ENCODE data around the gene COPE. TPM values are rescaled to one million over a fixed set of nuclear protein-coding genes. Genes with fewer than 3 reads are reported as not detected.
A peak's percentile ranks its signal among the peaks of the same experiment; 100 is the strongest.
"Not testable (repeated sequence)": the region's sequence is repeated elsewhere in the genome, so short reads cannot be mapped to it uniquely, and the experiment has no call there.

The COPE gene
- 221 and 229 TPM in 2 replicates for total RNA-seq

DNA sequence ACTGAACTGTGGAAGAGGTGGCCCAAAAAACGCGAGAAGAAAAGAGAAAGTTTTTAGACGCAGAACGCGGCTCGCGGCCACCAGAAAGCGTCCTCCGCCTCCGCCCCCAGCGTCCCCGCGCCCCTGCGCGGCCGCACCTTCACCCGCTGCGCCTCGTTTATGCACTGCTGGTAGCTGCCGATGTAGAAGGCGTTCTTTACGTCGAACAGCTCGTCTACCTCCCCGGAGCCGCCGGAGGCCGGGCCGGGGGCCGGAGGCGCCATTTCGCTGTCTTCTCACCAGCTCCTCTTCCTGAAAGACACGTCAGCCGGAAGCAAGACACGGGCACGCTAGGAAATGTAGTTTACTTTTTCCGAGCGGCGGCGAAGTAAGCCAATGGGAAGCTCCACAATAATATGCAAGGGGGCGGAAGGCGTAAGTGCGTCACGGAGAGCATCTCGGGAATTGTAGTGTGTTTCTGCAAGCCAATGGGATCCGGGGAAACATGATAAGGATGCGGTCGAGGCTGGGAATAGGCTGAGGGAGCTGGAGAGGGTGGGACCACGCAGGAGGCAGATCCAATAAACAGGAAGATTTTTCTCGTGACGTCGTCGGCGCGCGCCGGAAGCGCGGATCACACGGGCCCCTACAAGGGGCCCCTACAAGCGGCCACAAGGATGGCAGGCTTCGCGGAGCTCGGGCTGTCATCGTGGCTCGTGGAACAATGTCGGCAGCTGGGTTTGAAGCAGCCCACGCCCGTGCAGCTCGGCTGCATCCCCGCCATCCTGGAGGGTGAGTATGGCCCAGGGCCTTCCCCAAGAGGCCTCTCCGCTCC, at the start of gene COPE, which contains the start of gene DDX49:
Gene COPE, minus strand, starts transcription at position 302 of the 814 bp plus-strand sequence. Its CDS starts 39 bp downstream, at position 263.
Gene DDX49, plus strand, starts transcription at position 630 of the 814 bp plus-strand sequence. Its CDS starts 27 bp downstream, at position 657.
- peak; percentile 97 for DNase-seq (ENCODE audit: low spot score)
- peak within 1 kb of the TSS; percentile 84 for H3K27ac Mint-ChIP-seq
- intact Hi-C loops (cut with micrococcal nuclease) = loop anchor here (1.0 to 5.0 kb wide), 15 partner anchors 13 to 987 kb away; partner anchors contain the start of genes ARMC6, BORCS8, CCDC124 and ELL
- H3K9me3 Mint-ChIP-seq = no peaks in the 10 kb centered on the region
- H3K36me3 Mint-ChIP-seq (ENCODE audit: low read depth) = peaks cover 28% of the 10 kb centered on the region
- H3K4me3 Mint-ChIP-seq = peak within 1 kb of the TSS; percentile 94
- H3K4me1 Mint-ChIP-seq (ENCODE audit: low read depth) = peaks cover 21% of the 10 kb centered on the region
- H3K27me3 Mint-ChIP-seq (ENCODE audit: insufficient read depth) = no peaks in the 10 kb centered on the region

DNA sequence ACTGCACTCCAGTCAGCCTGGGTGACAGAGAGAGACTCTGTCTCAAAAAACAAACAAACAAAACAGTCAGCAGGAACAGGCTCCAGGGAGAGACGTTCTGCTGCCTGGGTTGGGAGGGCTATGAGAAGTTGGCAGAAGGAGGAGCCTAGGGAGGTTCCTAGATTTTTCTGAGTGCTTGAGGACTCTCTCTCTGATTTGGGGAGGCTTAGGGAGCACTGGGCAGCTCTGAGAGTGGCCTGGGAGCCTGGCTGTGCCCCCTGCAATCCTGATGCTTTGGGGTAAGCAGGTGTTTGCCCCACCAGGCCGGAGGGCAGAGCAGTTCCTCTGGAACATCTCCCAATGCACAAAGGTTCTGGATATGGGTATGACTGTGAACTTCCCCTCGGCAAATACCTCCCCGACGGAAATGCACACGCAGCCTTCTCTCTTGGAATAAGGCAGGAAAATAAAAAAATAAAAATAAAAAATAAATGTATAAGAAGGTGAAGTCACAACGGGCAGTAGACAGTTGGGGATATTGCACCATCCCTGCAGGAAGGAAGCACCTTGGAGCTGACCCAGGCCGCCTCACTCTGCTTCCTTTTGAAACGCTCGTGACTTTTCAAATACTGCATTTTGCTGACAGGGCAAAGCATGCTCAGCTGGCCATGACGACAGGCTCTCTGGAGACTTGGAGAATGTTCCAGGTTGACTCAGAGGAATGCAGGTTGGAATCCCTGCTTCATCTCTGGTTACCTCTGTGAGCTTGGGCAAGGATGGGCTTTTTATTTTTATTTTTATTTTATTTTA, 48.4 kb upstream of the COPE start:
- no peaks in the 10 kb centered on the region for H3K4me1 Mint-ChIP-seq (ENCODE audit: low read depth)
- no peaks in the 10 kb centered on the region for H3K9me3 Mint-ChIP-seq
- intact Hi-C loops (cut with micrococcal nuclease) = no loop called here
- no peaks in the 10 kb centered on the region for H3K36me3 Mint-ChIP-seq (ENCODE audit: low read depth)
- DNase-seq (ENCODE audit: low spot score) = no peak
- H3K27me3 Mint-ChIP-seq (ENCODE audit: insufficient read depth) = peaks cover 6% of the 10 kb centered on the region
- peak overlapping the region; percentile 48 for H3K27ac Mint-ChIP-seq
- H3K4me3 Mint-ChIP-seq = no peak overlapping the region

DNA sequence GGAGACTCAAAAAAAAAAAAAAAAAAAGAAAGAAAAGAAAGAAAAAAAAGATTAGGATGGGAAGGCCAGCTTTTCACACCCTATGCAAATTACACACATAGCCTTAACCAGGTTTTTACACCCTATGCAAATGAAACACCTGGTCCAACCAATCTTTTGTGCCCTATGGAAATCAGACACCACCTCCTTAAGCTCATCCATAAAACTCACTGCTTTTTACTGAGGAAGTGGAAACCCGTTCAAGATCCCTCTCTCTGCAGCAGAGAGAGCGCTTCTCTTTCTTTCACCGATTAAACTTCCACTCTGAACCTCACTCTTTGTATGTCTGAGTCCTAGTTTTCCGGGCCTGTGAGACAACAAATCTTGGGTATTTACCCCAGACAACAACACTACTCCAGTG, 47.1 kb upstream of the COPE start:
- Mint-ChIP-seq H3K36me3 (ENCODE audit: low read depth) (no peaks in the 10 kb centered on the region), H3K9me3 (no peaks in the 10 kb centered on the region), H3K4me3 (no peak overlapping the region), H3K27ac (no peak overlapping the region), H3K27me3 (ENCODE audit: insufficient read depth) (peaks cover 15% of the 10 kb centered on the region), H3K4me1 (ENCODE audit: low read depth) (peaks cover 11% of the 10 kb centered on the region)
- no peak for DNase-seq (ENCODE audit: low spot score)
- intact Hi-C loops (cut with micrococcal nuclease) = no loop called here

DNA sequence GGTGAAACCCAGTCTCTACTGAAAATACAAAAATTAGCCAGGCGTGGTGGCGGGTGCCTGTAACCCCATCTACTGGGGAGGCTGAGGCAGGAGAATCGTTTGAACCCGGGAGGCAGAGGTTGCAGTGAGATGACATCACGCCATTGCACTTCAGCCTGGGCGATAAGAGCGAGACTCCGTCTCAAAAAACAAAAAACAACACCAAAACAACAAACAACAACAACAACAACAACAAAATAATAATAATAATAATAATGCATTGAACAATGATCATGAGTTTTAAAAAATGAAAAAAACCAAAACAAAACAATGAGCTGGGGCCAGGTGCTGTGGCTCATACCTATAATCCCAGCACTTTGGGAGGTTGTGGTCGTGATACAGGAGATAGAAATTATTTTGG, 44.9 kb upstream of the COPE start:
- Mint-ChIP-seq H3K4me1 (ENCODE audit: low read depth) (peaks cover 13% of the 10 kb centered on the region), H3K4me3 (no peak overlapping the region), H3K27me3 (ENCODE audit: insufficient read depth) (peaks cover 18% of the 10 kb centered on the region), H3K36me3 (ENCODE audit: low read depth) (no peaks in the 10 kb centered on the region), H3K27ac (no peak overlapping the region), H3K9me3 (no peaks in the 10 kb centered on the region)
- DNase-seq (ENCODE audit: low spot score) = no peak
- intact Hi-C loops (cut with micrococcal nuclease) = no loop called here

GRCh38 chr19:18961767-18962620, 42.8 kb upstream of the COPE start:
- Mint-ChIP-seq H3K9me3 (no peaks in the 10 kb centered on the region), H3K4me1 (ENCODE audit: low read depth) (peaks cover 13% of the 10 kb centered on the region), H3K27me3 (ENCODE audit: insufficient read depth) (peaks cover 18% of the 10 kb centered on the region), H3K27ac (no peak overlapping the region), H3K36me3 (ENCODE audit: low read depth) (no peaks in the 10 kb centered on the region), H3K4me3 (no peak overlapping the region)
- DNase-seq (ENCODE audit: low spot score) = no peak
- intact Hi-C loops (cut with micrococcal nuclease) = no loop called here

GRCh38 chr19:18960370-18960769, 41.2 kb upstream of the COPE start:
- no peaks in the 10 kb centered on the region for H3K36me3 Mint-ChIP-seq (ENCODE audit: low read depth)
- DNase-seq (ENCODE audit: low spot score) = no peak
- H3K27me3 Mint-ChIP-seq (ENCODE audit: insufficient read depth) = peaks cover 18% of the 10 kb centered on the region
- H3K4me3 Mint-ChIP-seq = no peak overlapping the region
- intact Hi-C loops (cut with micrococcal nuclease) = no loop called here
- no peaks in the 10 kb centered on the region for H3K9me3 Mint-ChIP-seq
- H3K4me1 Mint-ChIP-seq (ENCODE audit: low read depth) = peaks cover 13% of the 10 kb centered on the region
- no peak overlapping the region for H3K27ac Mint-ChIP-seq

GRCh38 chr19:18955042-18955441, 35.9 kb upstream of the COPE start:
- Mint-ChIP-seq H3K4me1 (ENCODE audit: low read depth) (no peaks in the 10 kb centered on the region), H3K27me3 (ENCODE audit: insufficient read depth) (peaks cover 6% of the 10 kb centered on the region), H3K9me3 (no peaks in the 10 kb centered on the region), H3K27ac (no peak overlapping the region), H3K4me3 (no peak overlapping the region), H3K36me3 (ENCODE audit: low read depth) (no peaks in the 10 kb centered on the region)
- intact Hi-C loops (cut with micrococcal nuclease) = no loop called here
- DNase-seq (ENCODE audit: low spot score) = no peak

GRCh38 chr19:18954094-18954493, 34.9 kb upstream of the COPE start:
- no peaks in the 10 kb centered on the region for H3K9me3 Mint-ChIP-seq
- H3K36me3 Mint-ChIP-seq (ENCODE audit: low read depth) = no peaks in the 10 kb centered on the region
- H3K27me3 Mint-ChIP-seq (ENCODE audit: insufficient read depth) = peaks cover 6% of the 10 kb centered on the region
- no peak for DNase-seq (ENCODE audit: low spot score)
- no peak overlapping the region for H3K27ac Mint-ChIP-seq
- H3K4me1 Mint-ChIP-seq (ENCODE audit: low read depth) = no peaks in the 10 kb centered on the region
- intact Hi-C loops (cut with micrococcal nuclease) = no loop called here
- H3K4me3 Mint-ChIP-seq = no peak overlapping the region

DNA sequence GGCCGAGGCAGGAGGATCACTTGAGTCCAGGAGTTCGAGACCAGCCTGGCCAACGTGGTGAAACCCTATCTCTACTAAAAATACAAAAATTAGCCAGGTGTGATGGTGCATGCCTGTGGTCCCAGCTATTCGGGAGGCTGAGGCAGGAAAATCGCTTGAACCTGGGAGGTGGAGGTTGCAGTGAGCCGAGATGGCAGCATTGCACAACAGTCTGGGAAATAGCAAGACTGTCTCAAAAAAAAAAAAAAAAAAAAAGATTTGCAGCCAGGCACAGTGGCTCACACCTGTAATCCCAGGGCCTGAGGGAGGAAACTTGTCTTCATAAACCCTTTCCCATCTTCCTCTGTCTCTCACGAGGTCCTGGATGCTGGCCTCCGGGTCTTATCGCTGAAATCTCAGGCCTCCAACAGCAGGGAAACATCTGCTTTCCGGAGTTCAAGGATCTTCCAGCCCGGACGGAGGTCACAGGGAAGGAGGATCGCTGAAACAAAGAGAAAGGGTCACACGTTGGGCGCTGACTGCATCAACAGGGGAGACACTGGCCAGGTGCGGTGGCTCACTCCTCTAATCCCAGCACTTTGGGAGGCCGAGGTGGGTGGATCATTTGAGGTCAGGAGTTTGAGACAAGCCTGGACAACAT, 33.3 kb upstream of the COPE start:
- H3K36me3 Mint-ChIP-seq (ENCODE audit: low read depth); intact Hi-C loops (cut with micrococcal nuclease); H3K27ac Mint-ChIP-seq; H3K9me3 Mint-ChIP-seq; H3K4me1 Mint-ChIP-seq (ENCODE audit: low read depth); H3K4me3 Mint-ChIP-seq; DNase-seq (ENCODE audit: low spot score); H3K27me3 Mint-ChIP-seq (ENCODE audit: insufficient read depth): not testable (repeated sequence)

GRCh38 chr19:18951721-18952281, 32.6 kb upstream of the COPE start:
- Mint-ChIP-seq H3K9me3 (no peaks in the 10 kb centered on the region), H3K4me3 (no peak overlapping the region), H3K27ac (no peak overlapping the region), H3K4me1 (ENCODE audit: low read depth) (no peaks in the 10 kb centered on the region), H3K36me3 (ENCODE audit: low read depth) (no peaks in the 10 kb centered on the region), H3K27me3 (ENCODE audit: insufficient read depth) (peaks cover 6% of the 10 kb centered on the region)
- intact Hi-C loops (cut with micrococcal nuclease) = no loop called here
- no peak for DNase-seq (ENCODE audit: low spot score)

DNA sequence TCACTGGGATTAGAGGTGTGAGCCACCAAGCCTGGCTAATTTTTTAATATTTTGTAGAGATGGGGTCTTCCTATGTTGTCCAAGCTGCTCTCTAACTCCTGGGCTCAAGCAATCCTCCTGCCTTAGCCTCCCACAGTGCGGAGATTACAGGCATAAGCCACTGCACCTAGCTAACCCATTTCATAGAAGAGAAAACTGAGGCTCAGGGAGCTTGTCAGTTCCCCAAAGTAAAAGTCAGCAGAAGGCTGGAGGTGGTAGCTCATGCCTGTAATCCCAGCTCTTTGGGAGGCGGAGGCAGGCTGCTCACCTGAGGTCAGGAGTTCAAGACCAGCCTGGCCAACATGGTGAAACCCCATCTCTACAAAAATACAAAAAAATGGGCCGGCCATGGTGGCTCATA, 30.7 kb upstream of the COPE start:
- Mint-ChIP-seq H3K27ac (no peak overlapping the region), H3K4me1 (ENCODE audit: low read depth) (no peaks in the 10 kb centered on the region), H3K36me3 (ENCODE audit: low read depth) (no peaks in the 10 kb centered on the region), H3K27me3 (ENCODE audit: insufficient read depth) (peaks cover 9% of the 10 kb centered on the region), H3K4me3 (no peak overlapping the region), H3K9me3 (no peaks in the 10 kb centered on the region)
- intact Hi-C loops (cut with micrococcal nuclease) = no loop called here
- no peak for DNase-seq (ENCODE audit: low spot score)

DNA sequence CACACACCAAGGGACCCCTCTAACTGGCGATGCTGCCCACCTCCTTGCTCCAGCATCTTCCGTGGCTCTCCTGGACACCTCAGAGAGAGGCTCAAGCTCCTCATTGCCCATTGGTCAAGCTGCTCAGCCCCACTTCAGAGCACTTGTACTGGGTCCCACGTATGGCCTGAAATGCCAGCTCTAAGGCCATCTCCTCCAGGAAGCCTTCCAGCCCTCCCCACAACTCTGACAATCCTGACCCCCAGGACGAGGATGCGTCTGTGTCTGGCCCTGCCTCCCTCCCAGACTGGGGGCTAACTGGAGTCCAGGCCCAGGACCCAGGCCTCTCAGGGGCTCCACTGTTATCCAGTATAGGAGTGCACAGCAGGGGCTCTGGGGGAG, 29.8 kb upstream of the COPE start:
- DNase-seq (ENCODE audit: low spot score) = no peak
- no peak overlapping the region for H3K4me3 Mint-ChIP-seq
- H3K9me3 Mint-ChIP-seq = no peaks in the 10 kb centered on the region
- H3K27me3 Mint-ChIP-seq (ENCODE audit: insufficient read depth) = peaks cover 11% of the 10 kb centered on the region
- H3K36me3 Mint-ChIP-seq (ENCODE audit: low read depth) = no peaks in the 10 kb centered on the region
- H3K27ac Mint-ChIP-seq = no peak overlapping the region
- no peaks in the 10 kb centered on the region for H3K4me1 Mint-ChIP-seq (ENCODE audit: low read depth)
- intact Hi-C loops (cut with micrococcal nuclease) = no loop called here

All from activated T-helper 1 cell treated with anti-CD3 and anti-CD28 coated beads, Interleukin-12 subunit alpha, Interleukin-12 subunit beta, Interleukin-2, Interleukin-4 antibody, amounts not matched to agents 30 ng/mL and 10 ng/mL and 1 ng/mL, durations not matched to agents 14 hours and 24 hours and 36 hours (primary cell).